Small intestine (tissue), 7 donors: ENCODE measurements around the gene PEX1. TPM values are rescaled to one million over a fixed set of nuclear protein-coding genes. Genes with fewer than 3 reads are reported as not detected.
"Not testable (repeated sequence)": the region's sequence is repeated elsewhere in the genome, so short reads cannot be mapped to it uniquely, and the experiment has no call there.

Source experiments
- DNase-seq, 2 donors: peaks; one replicate each; pipeline versions ENCODE4 v3.0.0 to v3.0.0-alpha.2; 2013
- FAIRE-seq: peaks from 2 replicates; lab custom pipeline; 2012; peaks lifted over from hg19 to GRCh38; lab: Jason Lieb, UNC
- H3K27ac ChIP-seq, 3 donors: one replicate each; pipeline ENCODE4 v1.5.1; 2013; ENCODE audit warnings: low read length in 2 of 3, mild to moderate bottlenecking in 2 of 3, control low read depth in 1 of 3, inconsistent platforms in 1 of 3, low read depth in 1 of 3, moderate library complexity in 1 of 3
- H3K27me3 ChIP-seq, 3 donors: one replicate each; pipeline ENCODE4 v1.6.1; 2013; ENCODE audit warnings: low read length in 3 of 3, inconsistent platforms in 1 of 3; ENCODE audit not compliant: control insufficient read depth in 3 of 3, insufficient read depth in 3 of 3
- H3K36me3 ChIP-seq, 3 donors: one replicate each; pipeline ENCODE4 v1.6.1; 2013; ENCODE audit warnings: low read length in 3 of 3, inconsistent platforms in 1 of 3, low read depth in 1 of 3, mild to moderate bottlenecking in 1 of 3, moderate library complexity in 1 of 3; ENCODE audit not compliant: control insufficient read depth in 3 of 3, insufficient read depth in 2 of 3
- H3K4me1 ChIP-seq, 3 donors: one replicate each; pipeline ENCODE4 v1.6.1; 2013; ENCODE audit warnings: low read length in 2 of 3, inconsistent platforms in 1 of 3, low read depth in 1 of 3, mild to moderate bottlenecking in 1 of 3, moderate library complexity in 1 of 3; ENCODE audit not compliant: control insufficient read depth in 3 of 3, insufficient read depth in 2 of 3
- H3K4me3 ChIP-seq, 3 donors: one replicate each; pipeline ENCODE4 v1.5.1; 2013; ENCODE audit warnings: low read length in 3 of 3, control low read depth in 1 of 3, inconsistent platforms in 1 of 3, low read depth in 1 of 3, mild to moderate bottlenecking in 1 of 3, moderate library complexity in 1 of 3
- H3K9me3 ChIP-seq, 2 donors: one replicate each; pipeline ENCODE4 v1.6.1; 2013; ENCODE audit warnings: low read depth in 1 of 2, low read length in 1 of 2; ENCODE audit not compliant: control insufficient read depth in 2 of 2, insufficient read depth in 1 of 2
- WGBS, 3 donors: extraction: QIAGEN DNeasy Blood & Tissue Kit; methylation state at CpG; one replicate each; pipeline ENCODE4 v1.1.7; 2013; 5-methylcytosine and 5-hydroxymethylcytosine counted together
- polyA plus RNA-seq, 4 donors: library from polyadenylated mRNA; stranded (reverse) in 3 of 4; unstranded in 1 of 4; fragments of 200-250 nt in 3 of 4; fragments of 120-200 nt in 1 of 4; gene quantifications; one replicate each; pipeline versions ENCODE4 v1.2.1 to v1.2.3, GENCODE V29; 2013
- donor health status: healthy with polysubstance abuse.
- donor health status: control.
- donor health status: control.
- donor health status: Bipolar disorder and iron deficiency.
- donor health status: healthy.

Gene PEX1
- polyA plus RNA-seq, 4 donors, result 9.2 to 36.5 (median 12.0) TPM

DNA sequence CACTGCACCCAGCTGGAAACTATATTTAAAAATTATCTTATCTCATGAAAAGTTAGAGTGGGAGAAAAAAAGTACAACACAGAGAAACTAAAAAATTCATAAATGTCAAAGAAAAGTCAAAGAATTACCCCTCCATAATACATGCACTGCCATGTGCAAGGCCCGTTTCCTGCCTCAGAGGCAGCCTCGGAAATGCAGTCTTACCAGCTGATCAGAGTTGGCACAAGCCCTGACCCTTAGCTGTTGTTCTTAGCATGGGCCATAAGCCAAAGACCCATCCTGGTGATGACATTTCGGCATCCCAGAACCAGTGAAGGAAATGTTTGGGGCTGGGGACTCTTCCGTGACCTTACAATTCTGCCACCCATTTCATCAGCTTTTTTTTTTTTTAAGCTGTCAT lies 21.9 kb upstream of the PEX1 start:
- DNase-seq (no peak), FAIRE-seq (no peak)
- 70 to 82% (median 78%) methylated on average over 4 of the region's 4 CpGs for WGBS, 3 donors
- Histone ChIP-seq H3K4me1 (no peaks in the 10 kb centered on the region), H3K9me3 (peaks cover 0 to 2% of the 10 kb centered on the region in 2 donors), H3K27me3 (peaks cover 0 to 6% (median 0%) of the 10 kb centered on the region in 3 donors), H3K27ac (no peak overlapping the region), H3K4me3 (no peak overlapping the region), H3K36me3 (no peaks in the 10 kb centered on the region)

DNA sequence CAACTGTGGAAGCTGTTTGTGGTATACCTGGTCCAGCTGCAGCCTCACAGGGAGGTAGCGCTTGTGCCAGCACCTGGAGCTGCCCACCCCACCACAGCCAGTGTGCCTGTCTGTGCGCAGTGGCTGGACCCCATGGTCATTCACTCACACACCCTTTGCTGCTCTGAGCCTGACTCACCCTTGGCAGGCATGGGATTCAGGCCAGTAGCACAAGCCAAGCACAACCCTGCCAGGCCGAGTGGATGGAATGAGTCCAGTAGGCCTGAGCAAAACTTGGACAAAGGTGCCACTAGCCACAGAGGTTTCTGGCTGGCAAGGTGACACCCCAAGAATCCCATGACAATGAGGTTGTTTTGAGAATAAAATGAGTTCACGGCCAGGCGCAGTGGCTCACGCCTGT lies 19.3 kb upstream of the PEX1 start:
- H3K27ac ChIP-seq, result no peak overlapping the region
- no peaks in the 10 kb centered on the region for H3K4me1 ChIP-seq
- H3K4me3 ChIP-seq, result no peak overlapping the region
- DNase-seq (no peak), FAIRE-seq (no peak)
- WGBS, 3 donors, result 87 to 93% (median 93%) methylated on average over 6 of the region's 6 CpGs
- H3K36me3 ChIP-seq, result no peaks in the 10 kb centered on the region
- peaks cover 0 to 2% of the 10 kb centered on the region in 2 donors for H3K9me3 ChIP-seq
- H3K27me3 ChIP-seq, result no peaks in the 10 kb centered on the region

DNA sequence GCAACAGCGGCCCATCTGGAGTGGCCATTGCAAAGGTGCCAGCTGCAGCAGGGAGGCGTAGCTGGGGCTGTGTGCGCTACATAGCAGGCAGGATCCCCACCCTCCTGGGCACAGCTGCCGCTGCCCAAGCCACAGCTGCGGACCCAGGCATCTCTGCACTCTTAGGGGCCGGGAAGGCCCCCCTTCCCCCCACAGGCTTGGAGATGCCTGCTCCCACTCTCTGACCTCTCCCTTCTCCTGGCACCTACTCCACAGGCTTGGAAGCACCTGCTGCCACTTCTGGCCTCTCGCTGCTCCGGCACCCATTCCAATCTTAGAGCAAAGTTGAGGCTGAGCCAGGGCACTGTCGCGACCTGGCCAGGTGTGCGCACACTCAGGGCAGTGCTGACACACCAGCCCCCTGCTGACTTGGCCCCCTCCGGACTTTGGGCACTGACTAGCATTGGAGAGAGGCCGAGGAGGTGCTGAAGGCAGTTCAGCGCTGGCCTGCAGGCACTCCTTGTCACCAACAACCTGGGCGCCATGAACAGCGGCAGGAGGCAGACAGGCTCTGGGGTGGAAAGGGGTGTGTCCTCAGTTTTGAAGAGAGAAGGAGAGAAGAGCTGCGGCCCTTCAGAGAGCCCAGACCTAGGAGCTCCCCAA lies 18.7 kb upstream of the PEX1 start:
- WGBS, 3 donors, result 92 to 93% (median 92%) methylated on average over 17 of the region's 17 CpGs
- FAIRE-seq, result no peak
- no peak overlapping the region for H3K27ac ChIP-seq

DNA sequence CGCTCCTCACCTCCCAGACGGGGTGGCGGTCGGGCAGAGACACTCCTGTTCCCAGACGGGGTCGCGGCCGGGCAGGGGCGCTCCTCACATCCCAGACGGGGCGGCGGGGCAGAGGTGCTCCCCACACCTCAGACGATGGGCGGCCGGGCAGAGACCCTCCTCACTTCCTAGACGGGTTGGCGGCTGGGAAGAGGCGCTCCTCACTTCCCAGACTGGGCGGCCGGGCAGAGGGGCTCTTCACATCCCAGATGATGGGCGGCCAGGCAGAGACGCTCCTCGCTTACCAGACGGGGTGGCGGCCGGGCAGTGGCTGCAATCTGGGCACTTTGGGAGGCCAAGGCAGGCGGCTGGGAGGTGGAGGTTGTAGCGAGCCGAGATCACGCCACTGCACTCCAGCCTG lies 16.8 kb upstream of the PEX1 start:
- WGBS, 3 donors, result 95 to 98% (median 96%) methylated on average over 27 to 30 of the region's 30 CpGs
- not testable (repeated sequence) for H3K27ac ChIP-seq, H3K36me3 ChIP-seq, H3K4me3 ChIP-seq, H3K9me3 ChIP-seq, H3K27me3 ChIP-seq, H3K4me1 ChIP-seq, FAIRE-seq, DNase-seq

More for the DNA sequence above, 18.7 kb upstream of the PEX1 start:
- no peaks in the 10 kb centered on the region for H3K36me3 ChIP-seq
- DNase-seq, result no peak
- peaks cover 0 to 2% of the 10 kb centered on the region in 2 donors for H3K9me3 ChIP-seq
- no peaks in the 10 kb centered on the region for H3K27me3 ChIP-seq
- H3K4me1 ChIP-seq, result no peaks in the 10 kb centered on the region
- no peak overlapping the region for H3K4me3 ChIP-seq

DNA sequence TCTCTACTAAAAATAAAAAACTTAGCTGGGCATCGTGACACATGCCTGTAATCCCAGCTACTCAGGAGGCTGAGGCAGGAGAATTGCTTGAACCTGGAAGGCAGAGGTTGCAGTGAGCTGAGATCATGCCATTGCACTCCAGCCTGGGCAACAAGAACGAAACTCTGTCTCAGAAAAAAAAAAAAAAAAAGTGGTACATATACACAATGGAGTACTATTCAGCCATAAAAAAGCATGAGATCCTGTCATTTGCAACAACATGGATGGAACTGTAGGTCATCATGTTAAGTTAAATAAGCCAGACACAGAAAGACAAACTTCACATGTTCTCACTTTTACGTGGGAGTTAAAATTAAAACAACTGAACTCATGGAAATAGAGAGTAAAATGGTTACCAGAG lies 15.2 kb upstream of the PEX1 start:
- not testable (repeated sequence) for H3K9me3 ChIP-seq, H3K36me3 ChIP-seq, H3K27ac ChIP-seq, H3K4me1 ChIP-seq, FAIRE-seq, DNase-seq, H3K4me3 ChIP-seq, H3K27me3 ChIP-seq
- WGBS, 3 donors, result 87 to 98% (median 93%) methylated on average over 3 of the region's 3 CpGs

DNA sequence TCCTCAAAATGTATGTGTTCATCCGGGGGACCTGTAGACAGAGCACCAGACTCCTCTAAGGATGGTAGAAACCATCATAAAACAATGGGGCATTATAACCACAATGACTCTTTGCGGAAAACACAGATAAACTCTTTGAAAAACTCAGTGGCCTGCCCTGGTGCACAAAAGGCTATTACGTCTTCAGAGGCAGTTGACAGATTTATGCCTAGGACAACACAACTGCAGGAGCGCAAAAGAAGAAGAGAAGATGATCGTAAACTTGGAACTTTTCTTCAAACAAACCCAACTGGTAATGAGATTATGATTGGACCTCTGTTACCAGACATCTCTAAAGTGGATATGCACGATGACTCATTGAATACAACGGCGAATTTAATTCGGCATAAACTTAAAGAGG lies 6.3 kb upstream of the PEX1 start:
- Histone ChIP-seq H3K9me3 (no peaks in the 10 kb centered on the region), H3K36me3 (peaks cover 11 to 31% (median 31%) of the 10 kb centered on the region in 3 donors), H3K4me1 (no peaks in the 10 kb centered on the region), H3K4me3 (no peak overlapping the region), H3K27me3 (no peaks in the 10 kb centered on the region), H3K27ac (no peak overlapping the region)
- FAIRE-seq (no peak), DNase-seq (no peak)
- 92 to 97% (median 93%) methylated on average over 9 of the region's 9 CpGs for WGBS, 3 donors

DNA sequence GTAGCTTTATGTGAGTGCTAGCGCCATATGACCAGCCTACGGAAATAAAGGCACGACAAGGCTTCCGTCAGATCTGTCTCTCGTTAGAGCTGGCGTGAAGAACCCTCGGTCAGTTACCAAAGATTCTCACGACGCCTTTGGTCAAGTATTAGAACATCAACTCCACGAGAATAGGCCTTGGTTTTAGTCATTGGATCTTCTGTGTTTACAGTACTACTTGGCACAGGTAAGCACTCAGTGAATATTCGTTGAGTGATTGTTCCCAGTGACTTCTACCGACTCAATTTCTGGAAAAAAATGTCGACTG lies 591 bp upstream of the PEX1 start:
- H3K36me3 ChIP-seq, result peaks cover 5 to 14% (median 13%) of the 10 kb centered on the region in 3 donors
- H3K9me3 ChIP-seq, result no peaks in the 10 kb centered on the region
- H3K4me1 ChIP-seq, result peaks cover 0 to 7% (median 3%) of the 10 kb centered on the region in 3 donors
- no peak for DNase-seq
- H3K27ac ChIP-seq, result peak overlapping the region; percentile 82 to 97 (median 86)
- FAIRE-seq, result no peak
- H3K4me3 ChIP-seq, result peak overlapping the region; percentile 52 to 94 (median 78)
- 0% methylated on average over 13 of the region's 13 CpGs for WGBS, 3 donors
- no peaks in the 10 kb centered on the region for H3K27me3 ChIP-seq

DNA sequence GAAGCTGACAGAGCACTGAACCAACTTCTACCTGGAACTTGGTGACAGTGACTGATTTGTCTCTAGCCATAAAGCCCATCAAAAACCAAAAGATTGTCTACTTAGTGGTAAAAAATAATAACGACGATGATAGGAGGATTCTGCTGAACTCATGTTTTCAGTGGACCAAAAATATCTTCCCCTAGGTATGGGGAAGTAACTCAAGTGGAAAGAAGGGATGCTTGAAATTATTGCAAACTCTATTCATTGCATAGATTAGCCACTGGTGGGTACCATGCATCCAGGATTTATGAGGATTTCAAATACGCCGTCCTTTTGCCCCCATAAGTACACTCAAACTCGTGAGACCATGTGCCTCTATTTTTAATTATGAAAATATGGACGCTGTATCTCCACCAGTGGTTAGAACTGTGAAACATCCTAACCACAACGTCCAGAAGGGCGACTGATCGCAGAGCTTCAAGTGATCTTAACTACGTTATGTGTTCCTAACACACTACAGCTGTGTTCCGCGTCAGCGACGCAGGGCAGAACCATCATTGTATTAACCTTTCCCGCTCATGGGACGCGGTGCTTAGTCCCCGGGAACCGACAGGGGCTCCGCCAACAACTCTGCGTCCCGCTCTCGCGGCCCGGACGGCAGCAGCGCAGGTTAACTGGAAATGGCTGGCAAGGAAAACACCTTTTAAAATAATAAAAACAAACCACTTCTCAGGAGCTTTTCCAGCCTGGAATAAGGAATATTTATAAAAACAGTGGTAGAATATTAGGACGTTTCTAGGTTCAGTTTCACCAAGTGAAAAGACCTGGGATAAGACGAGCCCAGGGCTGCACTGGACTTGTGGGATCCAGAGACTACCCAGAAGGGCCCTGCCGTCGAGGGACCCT lies 776 bp downstream of the PEX1 start:
- H3K4me1 ChIP-seq, result peaks cover 0 to 7% (median 3%) of the 10 kb centered on the region in 3 donors
- FAIRE-seq (no peak), DNase-seq (peak; percentile 57 to 74)
- 0 to 1% (median 0%) methylated on average over 31 of the region's 31 CpGs for WGBS, 3 donors
- H3K4me3 ChIP-seq, result peak overlapping the region; percentile 53 to 95 (median 94)
- no peaks in the 10 kb centered on the region for H3K9me3 ChIP-seq
- no peaks in the 10 kb centered on the region for H3K27me3 ChIP-seq
- peaks cover 3 to 12% (median 6%) of the 10 kb centered on the region in 3 donors for H3K36me3 ChIP-seq
- H3K27ac ChIP-seq, result peak overlapping the region; percentile 85 to 91 (median 88)
